NB4 (cell line): Measurements from ENCODE around the gene NDUFB6.

Experiments used
- MYC ChIP-seq: IDR thresholded peaks from 2 replicates; pipeline ENCODE4 v1.6.1; 2011; ENCODE audit warnings: low read depth, low read length
- POLR2A ChIP-seq: IDR thresholded peaks from 2 replicates; pipeline ENCODE4 v1.6.1; 2011; ENCODE audit warnings: mild to moderate bottlenecking; ENCODE audit not compliant: insufficient read length; ENCODE audit errors: extremely low read depth
- TF ChIP-seq, protein P1 (sequence below): IDR thresholded peaks from one replicate; pipeline ENCODE4 v1.5.1; 2012; ENCODE audit warnings: low read depth, low read length
- TF ChIP-seq, protein P2 (sequence below): IDR thresholded peaks from 2 replicates; pipeline ENCODE4 v1.6.1; 2011; ENCODE audit warnings: low read depth, low read length

DNA sequence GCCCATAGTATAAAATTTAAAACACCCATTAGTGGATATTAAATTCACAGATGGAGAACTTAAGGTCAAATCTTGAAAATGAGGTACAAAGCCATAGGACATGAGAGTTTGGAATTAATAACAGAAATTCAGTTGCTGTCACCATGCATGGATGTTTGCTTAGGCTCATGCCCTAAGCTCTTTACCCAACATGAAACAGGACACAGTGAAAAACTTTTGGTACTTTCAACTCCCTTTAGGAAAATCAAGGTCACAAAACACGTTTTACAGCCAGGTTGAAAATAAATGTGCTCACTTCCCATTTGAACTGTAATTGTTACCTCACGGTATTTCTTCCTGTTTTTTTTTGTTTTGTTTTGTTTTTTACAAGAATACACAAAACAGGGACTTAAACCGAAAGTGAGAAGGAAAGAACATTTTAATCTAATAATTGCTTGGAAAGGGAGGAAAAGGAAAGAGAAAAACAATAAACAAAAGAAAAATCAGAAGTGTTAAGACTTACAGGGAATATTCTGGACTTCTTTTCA lies 14.5 kb downstream of the NDUFB6 start:
- TF ChIP-seq, protein P1, sequence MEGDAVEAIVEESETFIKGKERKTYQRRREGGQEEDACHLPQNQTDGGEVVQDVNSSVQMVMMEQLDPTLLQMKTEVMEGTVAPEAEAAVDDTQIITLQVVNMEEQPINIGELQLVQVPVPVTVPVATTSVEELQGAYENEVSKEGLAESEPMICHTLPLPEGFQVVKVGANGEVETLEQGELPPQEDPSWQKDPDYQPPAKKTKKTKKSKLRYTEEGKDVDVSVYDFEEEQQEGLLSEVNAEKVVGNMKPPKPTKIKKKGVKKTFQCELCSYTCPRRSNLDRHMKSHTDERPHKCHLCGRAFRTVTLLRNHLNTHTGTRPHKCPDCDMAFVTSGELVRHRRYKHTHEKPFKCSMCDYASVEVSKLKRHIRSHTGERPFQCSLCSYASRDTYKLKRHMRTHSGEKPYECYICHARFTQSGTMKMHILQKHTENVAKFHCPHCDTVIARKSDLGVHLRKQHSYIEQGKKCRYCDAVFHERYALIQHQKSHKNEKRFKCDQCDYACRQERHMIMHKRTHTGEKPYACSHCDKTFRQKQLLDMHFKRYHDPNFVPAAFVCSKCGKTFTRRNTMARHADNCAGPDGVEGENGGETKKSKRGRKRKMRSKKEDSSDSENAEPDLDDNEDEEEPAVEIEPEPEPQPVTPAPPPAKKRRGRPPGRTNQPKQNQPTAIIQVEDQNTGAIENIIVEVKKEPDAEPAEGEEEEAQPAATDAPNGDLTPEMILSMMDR, result no peak
- TF ChIP-seq, protein P2, sequence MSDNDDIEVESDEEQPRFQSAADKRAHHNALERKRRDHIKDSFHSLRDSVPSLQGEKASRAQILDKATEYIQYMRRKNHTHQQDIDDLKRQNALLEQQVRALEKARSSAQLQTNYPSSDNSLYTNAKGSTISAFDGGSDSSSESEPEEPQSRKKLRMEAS, result no peak
- TF ChIP-seq POLR2A, result no peak
- TF ChIP-seq MYC, result no peak
